Measurements from ENCODE around the gene EDN2.

DNA sequence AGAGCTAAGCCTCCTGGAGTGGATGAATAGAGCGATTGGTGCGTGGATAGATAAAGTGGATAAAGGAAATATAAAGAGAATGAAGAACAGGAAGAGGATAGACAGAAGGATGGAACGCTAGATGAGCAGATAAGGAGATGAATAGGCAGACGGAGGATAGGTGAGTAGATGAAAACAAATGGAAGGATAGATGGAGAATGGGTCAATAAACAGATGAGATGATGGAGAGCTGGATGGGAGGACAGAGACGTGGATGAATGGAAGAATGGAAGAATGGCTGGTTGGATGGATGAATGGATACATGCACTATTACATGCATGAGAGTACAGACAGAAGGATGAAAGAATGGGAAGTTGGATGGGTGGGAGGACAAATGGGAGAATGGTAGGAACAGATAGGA, 35.2 kb upstream of the EDN2 start:
- TF ChIP-seq EZH2 (optimal IDR thresholded peaks at IDR 0.05; ENCODE audit: low read depth, low read length) (no peak), EZH2phosphoT487 (IDR thresholded peaks at IDR 0.05; ENCODE audit: low read length) (no peak)
- TF ChIP-seq, protein P1, sequence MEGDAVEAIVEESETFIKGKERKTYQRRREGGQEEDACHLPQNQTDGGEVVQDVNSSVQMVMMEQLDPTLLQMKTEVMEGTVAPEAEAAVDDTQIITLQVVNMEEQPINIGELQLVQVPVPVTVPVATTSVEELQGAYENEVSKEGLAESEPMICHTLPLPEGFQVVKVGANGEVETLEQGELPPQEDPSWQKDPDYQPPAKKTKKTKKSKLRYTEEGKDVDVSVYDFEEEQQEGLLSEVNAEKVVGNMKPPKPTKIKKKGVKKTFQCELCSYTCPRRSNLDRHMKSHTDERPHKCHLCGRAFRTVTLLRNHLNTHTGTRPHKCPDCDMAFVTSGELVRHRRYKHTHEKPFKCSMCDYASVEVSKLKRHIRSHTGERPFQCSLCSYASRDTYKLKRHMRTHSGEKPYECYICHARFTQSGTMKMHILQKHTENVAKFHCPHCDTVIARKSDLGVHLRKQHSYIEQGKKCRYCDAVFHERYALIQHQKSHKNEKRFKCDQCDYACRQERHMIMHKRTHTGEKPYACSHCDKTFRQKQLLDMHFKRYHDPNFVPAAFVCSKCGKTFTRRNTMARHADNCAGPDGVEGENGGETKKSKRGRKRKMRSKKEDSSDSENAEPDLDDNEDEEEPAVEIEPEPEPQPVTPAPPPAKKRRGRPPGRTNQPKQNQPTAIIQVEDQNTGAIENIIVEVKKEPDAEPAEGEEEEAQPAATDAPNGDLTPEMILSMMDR (IDR thresholded peaks at IDR 0.05; ENCODE audit: low read length): no peak
